GM18508 (cell line): ENCODE measurements around the gene KRT35.

Source experiments
- ATAC-seq: cut with Tn5 transposase; IDR thresholded peaks from one replicate; pipeline ENCODE4 v1.9.1; 2021; ENCODE audit warnings: moderate number of reproducible peaks; ENCODE audit not compliant: insufficient read depth, unreplicated experiment

The KRT35 gene

GRCh38 chr17:41490000-41490990, 9.3 kb upstream of the KRT35 start:
- ATAC-seq = no peak

- ATAC-seq = no peak
Measured at GRCh38 chr17:41489531-41489930, 8.6 kb upstream of the KRT35 start, which contains the start of gene KRT36. KRT36 (minus strand) TSS chr17:41489910; CDS start chr17:41489864, 46 bp downstream.

- no peak for ATAC-seq
Measured at GRCh38 chr17:41486809-41487530, 6.0 kb upstream of the KRT35 start.

- no peak for ATAC-seq
Measured at GRCh38 chr17:41486316-41486715, 5.4 kb upstream of the KRT35 start.

GRCh38 chr17:41484920-41485904, 4.3 kb upstream of the KRT35 start:
- no peak for ATAC-seq

- no peak for ATAC-seq
Measured at GRCh38 chr17:41483991-41484826, 3.3 kb upstream of the KRT35 start.

GRCh38 chr17:41483531-41483930, 2.6 kb upstream of the KRT35 start:
- ATAC-seq = no peak

- no peak for ATAC-seq
Measured at GRCh38 chr17:41480581-41480980, 370 bp downstream of the KRT35 start.

GRCh38 chr17:41480136-41480535, 815 bp downstream of the KRT35 start:
- ATAC-seq = no peak

GRCh38 chr17:41478237-41478636, 2.7 kb downstream of the KRT35 start:
- ATAC-seq = no peak

GRCh38 chr17:41476866-41477815, 3.8 kb downstream of the KRT35 start:
- ATAC-seq = no peak

- no peak for ATAC-seq
Measured at GRCh38 chr17:41475421-41475820, 5.5 kb downstream of the KRT35 start.

- no peak for ATAC-seq
Measured at GRCh38 chr17:41474863-41475262, 6.1 kb downstream of the KRT35 start.

GRCh38 chr17:41468346-41468745, 12.6 kb downstream of the KRT35 start:
- ATAC-seq = no peak

GRCh38 chr17:41467561-41467960, 13.4 kb downstream of the KRT35 start:
- ATAC-seq = no peak

GRCh38 chr17:41466988-41467387, 14.0 kb downstream of the KRT35 start, which contains the start of gene KRT32:
KRT32 (minus strand) TSS chr17:41467386; CDS start chr17:41467325, 61 bp downstream.
- no peak for ATAC-seq

- ATAC-seq = no peak
Measured at GRCh38 chr17:41464682-41465081, 16.3 kb downstream of the KRT35 start.

GRCh38 chr17:41464173-41464572, 16.8 kb downstream of the KRT35 start:
- ATAC-seq = no peak
